ENCODE data around the gene FASTK.
"Not testable (repeated sequence)": the region's sequence is repeated elsewhere in the genome, so short reads cannot be mapped to it uniquely, and the experiment has no call there.

The FASTK gene

DNA sequence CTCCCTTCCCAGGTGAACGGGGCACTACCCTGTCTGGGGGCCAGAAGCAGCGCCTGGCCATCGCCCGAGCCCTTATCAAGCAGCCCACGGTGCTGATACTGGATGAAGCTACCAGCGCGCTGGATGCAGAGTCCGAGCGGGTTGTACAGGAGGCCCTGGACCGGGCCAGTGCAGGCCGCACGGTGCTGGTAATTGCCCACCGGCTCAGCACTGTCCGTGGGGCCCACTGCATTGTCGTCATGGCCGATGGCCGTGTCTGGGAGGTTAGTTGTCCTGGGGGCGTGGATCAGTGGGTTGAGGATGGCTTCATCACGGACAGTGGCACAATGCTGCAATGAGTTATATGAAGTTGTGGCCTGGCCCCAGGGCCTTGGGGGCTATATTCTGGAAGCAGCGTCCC is 36.6 kb downstream of the FASTK start:
- Histone ChIP-seq H4K20me1 (ENCODE audit: low read depth, low read length) (no peaks in the 10 kb centered on the region), H3K9ac (ENCODE audit: low read length) (no peak overlapping the region), H2AFZ (ENCODE audit: low read depth, low read length, severe bottlenecking) (no peak overlapping the region), H3K27ac (ENCODE audit: low read depth, low read length) (no peak overlapping the region), H3F3A (ENCODE audit: insufficient read depth) (no peaks in the 10 kb centered on the region), H3K4me2 (ENCODE audit: low read depth, low read length, poor library complexity, severe bottlenecking) (no peak overlapping the region), H3K27me3 (ENCODE audit: low read length) (no peaks in the 10 kb centered on the region), H3K9me2 (replicated peaks; ENCODE audit: insufficient read depth, low read length) (no peaks in the 10 kb centered on the region), H3K79me2 (ENCODE audit: insufficient read depth, low read length) (no peaks in the 10 kb centered on the region), H3K36me3 (ENCODE audit: low read length) (no peaks in the 10 kb centered on the region), H3K9me3 (ENCODE audit: insufficient read depth, low read length) (no peaks in the 10 kb centered on the region), H3K4me3 (ENCODE audit: insufficient read depth, low read length, poor library complexity, severe bottlenecking) (no peak overlapping the region)
- TF ChIP-seq, protein P1, sequence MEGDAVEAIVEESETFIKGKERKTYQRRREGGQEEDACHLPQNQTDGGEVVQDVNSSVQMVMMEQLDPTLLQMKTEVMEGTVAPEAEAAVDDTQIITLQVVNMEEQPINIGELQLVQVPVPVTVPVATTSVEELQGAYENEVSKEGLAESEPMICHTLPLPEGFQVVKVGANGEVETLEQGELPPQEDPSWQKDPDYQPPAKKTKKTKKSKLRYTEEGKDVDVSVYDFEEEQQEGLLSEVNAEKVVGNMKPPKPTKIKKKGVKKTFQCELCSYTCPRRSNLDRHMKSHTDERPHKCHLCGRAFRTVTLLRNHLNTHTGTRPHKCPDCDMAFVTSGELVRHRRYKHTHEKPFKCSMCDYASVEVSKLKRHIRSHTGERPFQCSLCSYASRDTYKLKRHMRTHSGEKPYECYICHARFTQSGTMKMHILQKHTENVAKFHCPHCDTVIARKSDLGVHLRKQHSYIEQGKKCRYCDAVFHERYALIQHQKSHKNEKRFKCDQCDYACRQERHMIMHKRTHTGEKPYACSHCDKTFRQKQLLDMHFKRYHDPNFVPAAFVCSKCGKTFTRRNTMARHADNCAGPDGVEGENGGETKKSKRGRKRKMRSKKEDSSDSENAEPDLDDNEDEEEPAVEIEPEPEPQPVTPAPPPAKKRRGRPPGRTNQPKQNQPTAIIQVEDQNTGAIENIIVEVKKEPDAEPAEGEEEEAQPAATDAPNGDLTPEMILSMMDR (IDR thresholded peaks at IDR 0.05; ENCODE audit: insufficient read depth, low read length, poor library complexity, severe bottlenecking), result no peak
- TF ChIP-seq EZH2phosphoT487 (conservative IDR thresholded peaks at IDR 0.05; ENCODE audit: low read length), result no peak

DNA sequence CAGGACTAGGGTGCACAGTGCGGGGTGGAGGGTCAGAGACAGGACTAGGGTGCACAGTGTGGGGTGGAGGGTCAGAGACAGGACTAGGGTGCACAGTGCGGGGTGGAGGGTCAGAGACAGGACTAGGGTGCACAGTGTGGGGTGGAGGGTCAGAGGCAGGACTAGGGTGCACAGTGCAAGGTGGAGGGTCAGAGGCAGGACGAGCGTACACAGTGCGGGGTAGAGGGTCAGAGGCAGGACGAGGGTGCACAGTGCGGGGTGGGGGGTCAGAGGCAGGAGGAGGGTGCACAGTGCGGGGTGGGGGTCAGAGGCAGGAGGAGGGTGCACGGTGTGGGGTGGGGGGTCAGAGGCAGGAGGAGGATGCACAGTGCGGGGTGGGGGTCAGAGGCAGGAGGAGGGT is 37.2 kb downstream of the FASTK start:
- H3K4me3 ChIP-seq (ENCODE audit: insufficient read depth, low read length, poor library complexity, severe bottlenecking); H3K27ac ChIP-seq (ENCODE audit: low read depth, low read length); H3K27me3 ChIP-seq (ENCODE audit: low read length); H3F3A ChIP-seq (ENCODE audit: insufficient read depth); H3K9me3 ChIP-seq (ENCODE audit: insufficient read depth, low read length); H3K9me2 ChIP-seq (replicated peaks; ENCODE audit: insufficient read depth, low read length); H2AFZ ChIP-seq (ENCODE audit: low read depth, low read length, severe bottlenecking); H3K79me2 ChIP-seq (ENCODE audit: insufficient read depth, low read length); H3K36me3 ChIP-seq (ENCODE audit: low read length); H4K20me1 ChIP-seq (ENCODE audit: low read depth, low read length); H3K4me2 ChIP-seq (ENCODE audit: low read depth, low read length, poor library complexity, severe bottlenecking); H3K9ac ChIP-seq (ENCODE audit: low read length): not testable (repeated sequence)

DNA sequence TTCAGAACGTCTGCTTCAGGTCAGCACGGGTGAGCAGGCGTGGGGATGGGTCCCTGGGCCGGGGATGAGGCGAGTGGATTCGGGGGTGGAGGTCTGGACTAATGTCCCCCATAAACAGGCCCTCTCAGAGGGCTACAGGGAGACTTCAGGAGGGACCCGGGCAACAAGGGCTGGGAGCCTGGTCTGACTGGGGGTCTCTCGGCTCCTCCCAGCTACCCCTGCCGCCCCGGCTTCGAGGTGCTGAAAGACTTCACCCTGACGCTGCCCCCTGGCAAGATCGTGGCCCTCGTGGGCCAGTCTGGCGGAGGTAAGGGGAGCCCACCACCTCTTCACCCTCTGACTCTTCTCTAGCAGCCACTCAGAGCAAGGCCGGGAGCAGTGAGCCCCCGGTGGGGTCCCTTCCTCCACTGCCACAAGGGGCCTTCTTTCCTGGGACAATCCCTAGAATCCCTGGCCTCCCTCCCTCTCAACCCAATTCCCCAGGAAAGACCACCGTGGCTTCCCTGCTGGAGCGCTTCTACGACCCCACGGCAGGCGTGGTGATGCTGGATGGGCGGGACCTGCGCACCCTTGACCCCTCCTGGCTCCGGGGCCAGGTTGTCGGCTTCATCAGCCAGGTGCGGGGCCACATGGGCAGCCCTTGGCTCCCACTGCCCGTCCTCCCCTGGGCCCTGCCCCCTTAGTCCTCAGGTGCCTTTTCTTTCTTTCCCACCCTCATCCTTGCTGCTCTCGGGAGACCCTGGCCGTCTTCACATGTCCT is 39.8 kb downstream of the FASTK start:
- no peak overlapping the region for H2AFZ ChIP-seq (ENCODE audit: low read depth, low read length, severe bottlenecking)
- H3K9me2 ChIP-seq (replicated peaks; ENCODE audit: insufficient read depth, low read length), result no peaks in the 10 kb centered on the region
- TF ChIP-seq, protein P1 (IDR thresholded peaks at IDR 0.05; ENCODE audit: insufficient read depth, low read length, poor library complexity, severe bottlenecking), result no peak
- TF ChIP-seq EZH2phosphoT487 (conservative IDR thresholded peaks at IDR 0.05; ENCODE audit: low read length), result no peak
- no peaks in the 10 kb centered on the region for H3K36me3 ChIP-seq (ENCODE audit: low read length)
- no peaks in the 10 kb centered on the region for H3K9me3 ChIP-seq (ENCODE audit: insufficient read depth, low read length)
- H3F3A ChIP-seq (ENCODE audit: insufficient read depth), result no peaks in the 10 kb centered on the region
- H3K79me2 ChIP-seq (ENCODE audit: insufficient read depth, low read length), result no peaks in the 10 kb centered on the region
- H3K9ac ChIP-seq (ENCODE audit: low read length), result no peak overlapping the region
- no peaks in the 10 kb centered on the region for H4K20me1 ChIP-seq (ENCODE audit: low read depth, low read length)
- H3K27ac ChIP-seq (ENCODE audit: low read depth, low read length), result no peak overlapping the region
- no peaks in the 10 kb centered on the region for H3K27me3 ChIP-seq (ENCODE audit: low read length)
- no peak overlapping the region for H3K4me2 ChIP-seq (ENCODE audit: low read depth, low read length, poor library complexity, severe bottlenecking)
- H3K4me3 ChIP-seq (ENCODE audit: insufficient read depth, low read length, poor library complexity, severe bottlenecking), result no peak overlapping the region

- TF ChIP-seq EZH2phosphoT487 (conservative IDR thresholded peaks at IDR 0.05; ENCODE audit: low read length), result no peak
- TF ChIP-seq, protein P1 (IDR thresholded peaks at IDR 0.05; ENCODE audit: insufficient read depth, low read length, poor library complexity, severe bottlenecking), result no peak
- Histone ChIP-seq H3F3A (ENCODE audit: insufficient read depth) (no peaks in the 10 kb centered on the region), H3K27ac (ENCODE audit: low read depth, low read length) (no peak overlapping the region), H2AFZ (ENCODE audit: low read depth, low read length, severe bottlenecking) (no peak overlapping the region), H3K9ac (ENCODE audit: low read length) (no peak overlapping the region), H3K27me3 (ENCODE audit: low read length) (no peaks in the 10 kb centered on the region), H3K4me3 (ENCODE audit: insufficient read depth, low read length, poor library complexity, severe bottlenecking) (no peak overlapping the region), H3K79me2 (ENCODE audit: insufficient read depth, low read length) (no peaks in the 10 kb centered on the region), H4K20me1 (ENCODE audit: low read depth, low read length) (no peaks in the 10 kb centered on the region), H3K36me3 (ENCODE audit: low read length) (no peaks in the 10 kb centered on the region), H3K4me2 (ENCODE audit: low read depth, low read length, poor library complexity, severe bottlenecking) (no peak overlapping the region), H3K9me2 (replicated peaks; ENCODE audit: insufficient read depth, low read length) (no peaks in the 10 kb centered on the region), H3K9me3 (ENCODE audit: insufficient read depth, low read length) (no peaks in the 10 kb centered on the region)
Measured at GRCh38 chr7:151039850-151040548, 40.6 kb downstream of the FASTK start.

Measured in SU-DHL-6 (cell line).